T-helper 9 cell (primary cell): ENCODE results near the gene CYP2U1.
"Not testable (repeated sequence)": the region's sequence is repeated elsewhere in the genome, so short reads cannot be mapped to it uniquely, and the experiment has no call there.

Experiments used
- DNase-seq: peaks from one replicate; pipeline ENCODE4 v3.0.0-alpha.2; 2020
- total RNA-seq, 2 donors: gene quantifications; one replicate each; lab custom pipeline; 2026; lab: John Stamatoyannopoulos, UW

CYP2U1 gene
- total RNA-seq: 4.1 to 16.6 reads per million in 2 donors

GRCh38 chr4:107930821-107931774, at the start of gene CYP2U1:
TSS of gene CYP2U1 (plus strand) at chr4:107931549. CDS start at chr4:107931644, 95 bp downstream.
- DNase-seq: peak; percentile 74

DNA sequence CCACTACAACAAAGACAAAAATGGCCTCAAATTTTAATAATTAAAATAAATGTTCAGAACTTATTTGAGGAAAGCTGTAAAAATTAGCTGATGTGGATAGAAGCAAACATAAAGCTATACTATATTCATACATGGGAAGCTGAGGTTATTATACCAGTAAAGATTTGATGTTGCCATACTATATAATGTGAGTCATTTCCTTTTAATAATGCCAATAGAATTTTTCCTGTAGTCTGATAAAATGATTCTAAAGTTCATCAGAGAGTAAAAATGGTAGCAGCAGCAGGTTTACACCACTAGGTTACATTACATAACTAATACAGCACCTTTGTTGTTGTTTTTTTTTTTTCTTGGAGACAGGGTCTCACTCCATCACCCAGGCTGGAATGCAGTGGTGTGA, 45.5 kb upstream of the CYP2U1 start:
- DNase-seq: no peak

- DNase-seq: no peak
Observed at GRCh38 chr4:107888237-107888636, 43.1 kb upstream of the CYP2U1 start.

DNA sequence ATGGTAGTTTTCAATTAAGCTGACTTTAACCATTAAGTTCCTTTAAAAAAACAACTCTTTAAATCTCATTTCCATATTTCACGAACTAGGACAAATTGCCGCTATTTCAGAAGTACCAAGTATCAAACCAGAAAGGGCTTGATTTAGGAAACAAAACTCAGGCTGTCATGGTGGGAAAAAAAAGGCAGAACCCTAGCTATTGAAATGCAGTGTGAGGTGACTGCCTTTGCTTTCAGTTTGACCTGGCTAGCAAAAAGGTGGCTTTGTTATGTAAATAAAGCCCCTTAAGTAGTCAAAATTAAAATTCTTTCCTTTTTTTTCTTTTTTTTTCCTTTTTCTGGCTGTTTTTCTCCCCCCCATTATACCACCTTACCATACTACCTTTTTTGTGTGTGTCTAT, 40.6 kb upstream of the CYP2U1 start:
- DNase-seq: no peak

- no peak for DNase-seq
Observed at GRCh38 chr4:107891299-107891698, 40.0 kb upstream of the CYP2U1 start.

GRCh38 chr4:107893171-107894137, 37.9 kb upstream of the CYP2U1 start:
- DNase-seq: no peak

- no peak for DNase-seq
Observed at GRCh38 chr4:107894138-107894603, 37.2 kb upstream of the CYP2U1 start.

DNA sequence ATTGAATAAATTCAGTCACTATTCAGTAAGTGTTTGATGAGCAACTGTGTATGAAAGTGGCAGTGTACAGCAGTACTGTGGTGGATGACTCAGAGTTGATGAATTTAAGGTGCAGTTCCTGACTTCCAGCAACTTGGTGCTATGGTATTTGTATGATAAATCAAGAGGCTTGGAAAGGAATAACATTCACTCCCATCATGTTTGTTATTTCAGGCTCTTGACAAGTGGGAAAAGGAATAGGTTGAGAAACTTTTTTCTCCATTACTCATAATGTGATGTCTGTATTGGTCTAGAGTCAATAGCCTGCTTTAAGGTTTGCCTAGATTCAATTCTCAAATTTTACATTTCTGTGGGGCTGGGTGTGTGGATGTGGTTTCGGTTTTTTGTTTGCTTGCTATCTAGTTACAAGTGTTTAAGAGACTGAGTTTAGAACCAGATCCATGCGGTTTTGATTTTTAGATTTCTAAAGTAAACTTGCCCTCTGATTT, 35.1 kb upstream of the CYP2U1 start:
- no peak for DNase-seq

DNA sequence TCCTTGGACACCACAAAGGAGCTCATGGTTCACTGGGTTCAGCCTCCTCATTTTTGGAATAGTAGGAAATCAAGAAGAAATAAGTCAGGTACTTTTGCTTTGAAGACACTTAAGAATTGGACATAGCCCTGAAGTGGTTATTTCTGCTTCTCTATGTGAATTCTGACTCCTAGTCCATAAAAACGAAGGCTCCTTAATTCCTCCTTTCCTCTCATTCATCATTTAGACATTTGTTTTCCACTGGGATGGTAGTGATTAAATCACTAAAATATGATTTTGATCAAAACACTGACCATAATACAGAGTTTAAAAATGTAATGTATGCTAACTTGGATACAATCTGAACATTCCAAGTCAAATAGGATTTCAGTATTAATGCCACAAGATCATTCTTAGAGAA, 34.7 kb upstream of the CYP2U1 start:
- no peak for DNase-seq

- no peak for DNase-seq
Observed at GRCh38 chr4:107897823-107898222, 33.5 kb upstream of the CYP2U1 start.

DNA sequence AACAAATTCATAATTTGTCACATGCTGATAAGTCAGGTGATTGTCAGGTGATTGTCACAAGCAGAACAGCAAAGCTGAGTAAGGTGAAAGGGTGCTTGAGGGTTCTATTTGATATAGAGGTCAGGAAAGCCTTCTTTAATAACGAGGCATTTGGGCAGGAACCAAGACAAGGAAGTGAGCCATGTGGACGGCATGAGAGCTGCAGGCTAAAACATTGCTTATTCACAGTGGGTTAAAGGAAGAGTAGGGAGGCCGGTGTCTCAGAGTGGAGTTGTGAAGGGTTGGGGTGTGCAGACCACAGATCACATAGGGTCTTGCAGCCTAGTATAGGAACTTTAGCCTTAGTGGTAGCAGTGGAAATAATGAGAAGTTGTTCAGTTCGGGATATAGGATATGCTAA, 31.3 kb upstream of the CYP2U1 start:
- no peak for DNase-seq

DNA sequence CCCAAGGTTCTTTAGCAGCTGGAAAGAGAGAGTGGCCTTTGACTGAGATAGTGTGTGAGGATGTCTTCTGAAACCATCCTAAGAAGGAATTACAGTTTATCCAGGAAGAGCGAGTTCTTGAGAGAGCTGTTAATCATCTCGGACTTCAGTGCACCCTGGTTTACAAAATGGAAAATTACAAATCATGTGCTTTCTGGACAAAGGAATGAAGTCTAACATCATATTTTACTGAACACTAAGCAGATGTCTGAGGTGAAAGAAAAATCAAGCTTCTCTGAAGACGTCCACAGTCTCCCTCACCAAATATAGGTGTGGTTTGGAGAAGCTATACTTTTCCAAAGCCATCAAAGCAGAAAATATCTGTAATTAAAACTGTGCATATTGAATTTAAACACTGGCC, 30.8 kb upstream of the CYP2U1 start:
- no peak for DNase-seq

DNA sequence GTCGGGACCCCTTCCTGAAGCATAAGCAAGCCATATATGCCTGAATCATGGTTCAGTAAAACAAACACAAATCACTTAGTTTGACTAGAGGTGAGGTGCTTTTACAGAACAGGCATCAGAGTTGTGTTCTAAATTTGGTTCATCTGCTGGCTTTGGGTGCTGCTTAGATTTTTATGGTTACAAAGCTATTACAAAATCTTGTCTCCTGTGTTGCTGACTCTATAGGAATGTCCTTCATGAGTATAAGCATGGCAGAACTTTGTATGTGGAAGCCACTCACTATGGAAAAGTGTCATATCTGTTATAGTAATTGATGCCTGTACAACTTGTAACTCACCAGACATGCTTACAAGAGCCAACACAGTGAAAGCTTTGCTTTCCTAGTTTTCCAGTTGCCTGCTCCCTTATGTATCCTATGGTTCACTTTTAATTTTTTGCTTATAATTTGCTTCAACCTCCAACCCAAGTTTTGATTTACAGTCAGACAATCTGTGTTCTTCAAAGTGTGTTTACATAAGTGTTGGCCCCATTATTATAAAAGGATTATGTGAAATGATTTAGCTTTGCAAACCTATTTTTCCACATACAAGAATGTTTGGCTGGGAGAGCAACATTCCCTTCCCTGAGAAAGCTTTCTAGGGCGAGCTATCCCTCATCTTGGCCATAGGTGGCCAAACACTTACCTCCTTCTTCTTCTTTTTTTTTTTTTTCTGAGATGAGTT, 30.0 kb upstream of the CYP2U1 start:
- no peak for DNase-seq

DNA sequence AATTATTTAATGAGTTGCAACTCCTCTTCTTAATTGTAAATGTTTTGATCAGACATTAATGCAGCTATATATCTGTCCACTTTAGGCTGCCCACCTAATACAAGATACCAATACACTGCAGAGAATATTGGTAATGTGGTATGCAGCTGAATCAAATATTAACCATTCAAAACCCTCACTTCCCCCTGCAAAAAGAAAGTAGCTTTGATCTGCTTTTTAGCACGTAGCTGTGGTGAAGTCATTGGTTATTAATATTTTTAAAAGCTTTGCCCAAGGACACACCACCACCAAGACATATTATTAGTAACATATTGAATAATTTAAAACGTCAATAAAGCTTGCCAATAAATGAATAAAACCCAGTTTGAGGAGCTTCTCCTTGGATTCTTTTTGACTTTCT, 28.6 kb upstream of the CYP2U1 start:
- DNase-seq: no peak

DNA sequence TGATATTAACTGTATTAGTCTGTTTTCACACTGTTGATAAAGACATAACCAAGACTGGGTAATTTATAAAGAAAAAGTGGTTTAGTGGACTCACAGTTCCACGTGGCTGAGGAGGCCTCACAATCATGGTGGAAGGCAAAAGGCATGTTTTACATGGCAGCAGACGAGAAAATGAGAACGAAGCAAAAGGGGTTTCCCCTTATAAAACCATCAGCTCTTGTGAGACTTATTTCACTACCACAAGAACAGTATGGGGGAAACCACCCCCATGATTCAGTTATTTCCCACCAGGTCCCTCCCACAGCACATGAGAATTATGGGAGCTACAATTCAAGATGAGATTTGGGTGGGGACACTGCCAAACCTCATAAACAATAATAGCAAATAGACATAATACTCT, 26.3 kb upstream of the CYP2U1 start:
- not testable (repeated sequence) for DNase-seq

DNA sequence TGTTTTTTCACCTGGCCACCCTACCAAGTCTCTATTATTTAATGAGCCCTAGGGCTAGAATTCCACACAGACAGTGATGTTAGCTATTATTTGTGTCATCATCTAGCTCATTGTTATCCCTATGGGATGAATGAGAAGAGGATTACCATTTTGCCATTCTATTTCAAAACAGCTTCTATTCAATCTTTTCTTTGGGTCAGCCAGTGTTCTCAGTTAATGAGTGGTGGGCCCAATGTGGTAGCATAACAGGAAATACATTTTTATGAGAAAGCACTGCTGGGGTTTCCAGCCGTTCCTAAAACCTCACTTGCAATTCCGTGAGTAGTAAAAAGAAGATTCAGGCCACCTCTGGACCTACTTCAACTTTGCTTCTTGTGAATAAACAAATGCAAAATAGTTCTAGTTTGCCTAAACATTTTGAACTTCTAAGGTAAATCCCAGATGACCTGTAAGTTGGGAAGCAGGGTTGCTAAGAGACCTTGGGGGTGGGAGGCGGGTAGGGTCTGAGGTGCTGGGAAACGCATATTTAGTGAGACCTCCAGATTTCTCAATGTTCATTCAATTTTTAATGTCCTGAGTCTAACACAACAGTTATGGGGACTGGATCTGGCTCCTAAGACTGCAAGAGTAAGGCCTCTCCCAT, 24.8 kb upstream of the CYP2U1 start:
- DNase-seq: no peak

GRCh38 chr4:107908377-107908776, 23.0 kb upstream of the CYP2U1 start:
- DNase-seq: no peak

GRCh38 chr4:107913283-107913899, 18.0 kb upstream of the CYP2U1 start:
- DNase-seq: no peak

DNA sequence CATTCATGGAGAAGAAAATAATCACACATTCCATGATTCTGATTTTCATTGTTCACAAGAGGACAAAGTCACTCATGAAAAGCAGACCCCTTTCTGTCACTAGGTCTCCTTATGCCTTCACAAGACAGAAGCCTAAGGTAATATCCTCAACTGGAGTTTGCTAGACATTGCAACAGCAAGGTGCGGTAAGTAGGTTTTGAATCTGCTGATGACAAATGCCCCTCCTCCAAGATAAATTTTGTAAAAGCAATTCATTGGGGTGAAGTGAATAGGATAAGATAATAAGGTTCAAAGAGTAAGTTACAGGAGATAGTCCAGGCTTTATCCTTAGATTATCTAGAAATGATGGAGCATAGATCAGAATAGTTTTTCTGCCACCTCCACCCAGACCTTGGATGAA, 16.1 kb upstream of the CYP2U1 start:
- DNase-seq: no peak

DNA sequence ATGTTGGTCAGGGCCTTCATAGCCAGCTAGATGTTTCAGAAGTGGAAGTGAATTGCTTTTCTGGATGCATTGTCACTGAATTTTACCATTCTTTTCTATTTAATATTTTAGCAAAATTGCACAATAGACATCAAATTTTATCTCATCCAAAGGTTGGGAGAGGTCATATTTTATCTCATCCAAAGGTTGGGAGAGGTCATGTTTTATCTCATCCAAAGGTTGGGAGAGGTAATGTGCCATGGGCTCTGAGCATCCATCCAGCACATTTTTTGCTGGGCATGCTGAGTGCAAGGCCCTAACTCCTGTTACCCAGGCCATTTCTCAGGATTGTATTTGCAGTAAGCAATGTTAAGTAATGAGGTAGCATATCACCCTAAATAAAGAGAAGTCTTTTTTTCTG, 14.7 kb upstream of the CYP2U1 start:
- DNase-seq: no peak

GRCh38 chr4:107917500-107917899, 13.8 kb upstream of the CYP2U1 start:
- DNase-seq: no peak
